GM13977 (cell line): ENCODE results near the gene EPB41L2.

Experiments
- DNase-seq: peaks from one replicate; pipeline ENCODE4 v3.0.0; 2012; ENCODE audit warnings: low spot score
- CTCF ChIP-seq: IDR thresholded peaks from 2 replicates; pipeline ENCODE4 v1.5.1; 2012; ENCODE audit warnings: mild to moderate bottlenecking, control low read depth; ENCODE audit not compliant: insufficient read depth; ENCODE audit errors: extremely low read depth, missing control alignments
- in situ Hi-C: fragments of 300-500 bp; cut with MboI; formaldehyde crosslinking; loops from one replicate; pipeline ENCODE4 v1.12.0; 2022; ENCODE audit warnings: low sequenced_read_pairs, low pct_unique_long_range_greater_than_20kb, mixed read lengths, inconsistent platforms; ENCODE audit not compliant: unreplicated experiment

Gene EPB41L2

DNA sequence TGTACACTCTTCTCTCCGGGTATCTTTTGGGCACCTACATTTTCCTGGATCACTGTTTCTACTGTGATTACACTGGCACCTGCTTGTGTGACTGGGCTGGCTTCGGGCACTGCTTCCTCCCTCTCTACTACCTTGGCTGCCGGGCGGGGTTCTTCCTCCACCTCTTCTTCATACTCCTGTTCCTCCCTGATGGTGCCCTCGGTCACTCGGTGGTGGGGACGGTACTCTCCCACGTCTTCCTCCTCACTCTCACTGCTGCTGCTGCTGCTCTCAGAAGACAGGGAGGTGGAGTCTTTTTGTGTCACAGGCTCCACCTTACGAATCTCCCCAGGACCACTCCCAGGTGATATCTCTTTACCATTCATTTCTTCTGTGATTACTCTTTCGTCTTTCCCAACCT, 193.4 kb downstream of the EPB41L2 start:
- DNase-seq, result no peak
- no peak for TF ChIP-seq CTCF
- in situ Hi-C loops, result no loop called here

DNA sequence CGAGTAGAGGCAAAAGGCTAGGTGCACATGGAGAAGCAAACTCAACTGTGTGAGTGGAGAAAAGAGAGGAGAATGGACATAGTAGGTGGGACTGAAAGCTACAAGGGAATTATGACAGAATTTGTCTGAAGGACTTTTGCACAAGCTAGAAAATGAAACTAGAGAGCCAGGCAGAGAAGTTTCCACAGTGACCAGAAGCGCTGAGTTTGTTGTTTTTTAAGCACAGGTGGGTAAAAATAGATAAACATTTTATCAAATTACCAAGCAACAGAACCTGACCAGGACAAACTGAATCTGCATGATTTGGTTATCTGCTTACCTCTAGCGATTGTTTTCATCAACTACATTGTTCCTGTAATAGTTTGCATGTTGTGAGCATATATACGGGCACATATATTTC, 197.3 kb downstream of the EPB41L2 start:
- in situ Hi-C loops, result no loop called here
- DNase-seq, result no peak
- no peak for TF ChIP-seq CTCF

- DNase-seq, result no peak
- no peak for TF ChIP-seq CTCF
- in situ Hi-C loops, result no loop called here
Measured at GRCh38 chr6:130864344-130864743, 198.7 kb downstream of the EPB41L2 start.

DNA sequence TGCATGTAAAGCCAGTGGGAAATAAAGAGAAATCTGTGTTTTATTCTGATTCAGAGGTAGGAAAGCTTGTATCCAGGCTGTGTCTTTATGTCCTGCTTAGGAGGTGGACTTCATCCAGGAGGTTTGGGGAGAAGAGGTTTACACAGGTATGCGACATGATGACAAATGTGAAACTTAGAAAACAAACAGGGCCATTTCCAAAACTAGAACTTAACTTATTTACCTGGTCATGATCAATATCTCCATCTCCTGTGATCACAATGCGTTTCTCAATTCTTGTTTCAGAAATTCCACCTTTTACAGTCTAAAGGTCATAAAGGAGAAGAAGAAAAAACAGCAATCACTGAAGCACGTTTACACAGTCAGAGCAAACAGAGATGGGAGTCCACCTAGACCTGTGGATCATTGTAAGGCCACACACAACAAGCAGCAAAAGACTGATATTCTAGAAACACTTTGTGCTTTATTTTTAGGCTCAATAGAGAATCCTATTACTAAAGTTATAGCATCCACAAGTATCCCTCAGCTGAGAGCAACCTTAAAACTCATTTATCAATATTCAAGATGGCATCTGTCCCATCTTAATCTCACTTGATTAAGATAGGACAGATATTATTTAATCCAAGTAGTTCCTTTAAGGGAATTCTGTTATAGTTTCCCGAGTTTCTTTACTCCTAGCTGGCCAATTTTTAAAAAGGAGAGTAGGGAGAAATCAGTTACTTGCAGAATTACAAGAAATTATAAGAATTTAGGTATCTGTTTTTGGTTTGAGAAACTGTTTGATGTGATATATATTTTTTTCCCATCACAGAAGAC, 199.4 kb downstream of the EPB41L2 start:
- in situ Hi-C loops, result no loop called here
- TF ChIP-seq CTCF, result no peak
- no peak for DNase-seq

- no peak for TF ChIP-seq CTCF
- DNase-seq, result no peak
- in situ Hi-C loops, result no loop called here
Measured at GRCh38 chr6:130862370-130862769, 200.7 kb downstream of the EPB41L2 start.

- TF ChIP-seq CTCF, result no peak
Measured at GRCh38 chr6:130859161-130859867, 203.7 kb downstream of the EPB41L2 start.

More at GRCh38 chr6:130859161-130859867, 203.7 kb downstream of the EPB41L2 start:
- in situ Hi-C loops, result no loop called here
- DNase-seq, result no peak
